Measurements from ENCODE around the gene CUL9. TPM values are rescaled to one million over a fixed set of nuclear protein-coding genes. Genes with fewer than 3 reads are reported as not detected.

CUL9 gene
- total RNA-seq, 1 experiment from 2014 or later, result 39.6 TPM

GRCh38 chr6:43142101-43142500, 39.9 kb upstream of the CUL9 start:
- intact Hi-C loops (cut with micrococcal nuclease), result no loop called here
- no TSS peak for BruUV-seq (replicated peaks)
- peaks cover 18% of the 10 kb centered on the region for H3K4me1 Mint-ChIP-seq (ENCODE audit: insufficient read depth, unreplicated experiment)
- TF ChIP-seq, protein P1, sequence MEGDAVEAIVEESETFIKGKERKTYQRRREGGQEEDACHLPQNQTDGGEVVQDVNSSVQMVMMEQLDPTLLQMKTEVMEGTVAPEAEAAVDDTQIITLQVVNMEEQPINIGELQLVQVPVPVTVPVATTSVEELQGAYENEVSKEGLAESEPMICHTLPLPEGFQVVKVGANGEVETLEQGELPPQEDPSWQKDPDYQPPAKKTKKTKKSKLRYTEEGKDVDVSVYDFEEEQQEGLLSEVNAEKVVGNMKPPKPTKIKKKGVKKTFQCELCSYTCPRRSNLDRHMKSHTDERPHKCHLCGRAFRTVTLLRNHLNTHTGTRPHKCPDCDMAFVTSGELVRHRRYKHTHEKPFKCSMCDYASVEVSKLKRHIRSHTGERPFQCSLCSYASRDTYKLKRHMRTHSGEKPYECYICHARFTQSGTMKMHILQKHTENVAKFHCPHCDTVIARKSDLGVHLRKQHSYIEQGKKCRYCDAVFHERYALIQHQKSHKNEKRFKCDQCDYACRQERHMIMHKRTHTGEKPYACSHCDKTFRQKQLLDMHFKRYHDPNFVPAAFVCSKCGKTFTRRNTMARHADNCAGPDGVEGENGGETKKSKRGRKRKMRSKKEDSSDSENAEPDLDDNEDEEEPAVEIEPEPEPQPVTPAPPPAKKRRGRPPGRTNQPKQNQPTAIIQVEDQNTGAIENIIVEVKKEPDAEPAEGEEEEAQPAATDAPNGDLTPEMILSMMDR (IDR thresholded peaks at IDR 0.05; ENCODE audit: unreplicated experiment), result no peak
- CTCF ChIA-PET, result interaction anchor here (0.5 to 4.3 kb wide), 5 partner anchors 11 to 349 kb away, joined by 3 to 18 read pairs (median 4); no protein-coding TSS in a partner anchor
- H3K4me3 Mint-ChIP-seq (ENCODE audit: unreplicated experiment), result no peak overlapping the region
- no peaks in the 10 kb centered on the region for H3K9me3 Mint-ChIP-seq (ENCODE audit: unreplicated experiment)
- DNase-seq (ENCODE audit: unreplicated experiment), result no peak
- POLR2A ChIA-PET, result interaction anchor here (1.1 to 2.3 kb wide), 2 partner anchors 45 to 158 kb away, joined by 3 to 14 read pairs; partner anchors contain the start of gene PPP2R5D
- H3K27ac Mint-ChIP-seq (ENCODE audit: low read depth, unreplicated experiment), result no peak overlapping the region
- H3K36me3 Mint-ChIP-seq (ENCODE audit: insufficient read depth, unreplicated experiment), result peaks cover 14% of the 10 kb centered on the region
- no peaks in the 10 kb centered on the region for H3K27me3 Mint-ChIP-seq (ENCODE audit: insufficient read depth, unreplicated experiment)

- H3K36me3 Mint-ChIP-seq (ENCODE audit: insufficient read depth, unreplicated experiment), result peaks cover 14% of the 10 kb centered on the region
- peak; percentile 80 for DNase-seq (ENCODE audit: unreplicated experiment)
- ChIA-PET CTCF (interaction anchor here (0.5 to 4.3 kb wide), 45 partner anchors 9 to 446 kb away, joined by 3 to 23 read pairs (median 5); partner anchors contain the start of genes DNPH1, KLC4, MRPL2 and PEX6), POLR2A (interaction anchor here (0.7 to 3.0 kb wide), 19 partner anchors 17 to 179 kb away, joined by 3 to 21 read pairs (median 4); partner anchors contain the start of genes CUL7, CUL9, KLC4 and MRPL2)
- BruUV-seq (replicated peaks), result no TSS peak
- no peak overlapping the region for H3K4me3 Mint-ChIP-seq (ENCODE audit: unreplicated experiment)
- TF ChIP-seq, protein P1 (IDR thresholded peaks at IDR 0.05; ENCODE audit: unreplicated experiment), result peak; percentile 94
- peaks cover 18% of the 10 kb centered on the region for H3K4me1 Mint-ChIP-seq (ENCODE audit: insufficient read depth, unreplicated experiment)
- no peaks in the 10 kb centered on the region for H3K9me3 Mint-ChIP-seq (ENCODE audit: unreplicated experiment)
- H3K27me3 Mint-ChIP-seq (ENCODE audit: insufficient read depth, unreplicated experiment), result no peaks in the 10 kb centered on the region
- H3K27ac Mint-ChIP-seq (ENCODE audit: low read depth, unreplicated experiment), result no peak overlapping the region
- intact Hi-C loops (cut with micrococcal nuclease), result loop anchor here (1.0 kb wide), 2 partner anchors 73 to 242 kb away; no protein-coding TSS in a partner anchor
Observed at GRCh38 chr6:43143235-43144128, 38.5 kb upstream of the CUL9 start.

DNA sequence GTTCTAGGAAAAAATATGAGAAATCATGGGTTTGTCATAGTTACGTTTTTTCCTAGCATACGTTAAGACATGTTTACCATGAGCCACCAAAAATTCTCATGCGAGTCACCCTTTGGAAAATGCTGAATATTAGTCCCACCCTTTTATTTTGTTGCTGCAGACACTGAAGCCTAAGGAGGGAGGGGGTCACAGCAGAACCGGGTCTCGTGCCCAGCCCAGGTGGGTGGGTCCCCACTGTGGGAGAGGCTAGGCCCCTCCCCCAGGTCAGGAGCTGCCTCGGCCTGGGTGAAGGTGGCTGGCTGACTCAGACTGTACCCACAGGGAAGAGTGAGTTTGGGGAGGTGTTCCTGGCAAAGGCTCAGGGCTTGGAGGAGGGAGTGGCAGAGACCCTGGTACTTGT, 37.1 kb upstream of the CUL9 start:
- ChIA-PET POLR2A (interaction anchor here (0.6 to 3.0 kb wide), 8 partner anchors 26 to 184 kb away, joined by 3 to 21 read pairs (median 5); partner anchors contain the start of genes GNMT, KLC4, MRPL2 and PPP2R5D), CTCF (interaction anchor here (0.7 to 4.3 kb wide), 9 partner anchors 11 to 245 kb away, joined by 3 to 18 read pairs (median 8); partner anchors contain the start of genes DNPH1, KLC4 and MRPL2)
- Mint-ChIP-seq H3K27me3 (ENCODE audit: insufficient read depth, unreplicated experiment) (no peaks in the 10 kb centered on the region), H3K9me3 (ENCODE audit: unreplicated experiment) (no peaks in the 10 kb centered on the region), H3K36me3 (ENCODE audit: insufficient read depth, unreplicated experiment) (peaks cover 6% of the 10 kb centered on the region), H3K27ac (ENCODE audit: low read depth, unreplicated experiment) (peak overlapping the region; percentile 90), H3K4me1 (ENCODE audit: insufficient read depth, unreplicated experiment) (peaks cover 18% of the 10 kb centered on the region), H3K4me3 (ENCODE audit: unreplicated experiment) (no peak overlapping the region)
- BruUV-seq (replicated peaks), result no TSS peak
- TF ChIP-seq, protein P1 (IDR thresholded peaks at IDR 0.05; ENCODE audit: unreplicated experiment), result no peak
- DNase-seq (ENCODE audit: unreplicated experiment), result no peak
- intact Hi-C loops (cut with micrococcal nuclease), result no loop called here

- CTCF ChIA-PET, result interaction anchor here (0.6 to 0.9 kb wide), 2 partner anchors 9 to 12 kb away, joined by 3 read pairs; no protein-coding TSS in a partner anchor
- Mint-ChIP-seq H3K36me3 (ENCODE audit: insufficient read depth, unreplicated experiment) (peaks cover 1% of the 10 kb centered on the region), H3K4me3 (ENCODE audit: unreplicated experiment) (no peak overlapping the region), H3K27ac (ENCODE audit: low read depth, unreplicated experiment) (no peak overlapping the region), H3K27me3 (ENCODE audit: insufficient read depth, unreplicated experiment) (no peaks in the 10 kb centered on the region), H3K4me1 (ENCODE audit: insufficient read depth, unreplicated experiment) (peaks cover 18% of the 10 kb centered on the region), H3K9me3 (ENCODE audit: unreplicated experiment) (no peaks in the 10 kb centered on the region)
- TF ChIP-seq, protein P1 (IDR thresholded peaks at IDR 0.05; ENCODE audit: unreplicated experiment), result no peak
- intact Hi-C loops (cut with micrococcal nuclease), result no loop called here
- POLR2A ChIA-PET, result interaction anchor here (0.6 to 2.5 kb wide), 4 partner anchors 24 to 150 kb away, joined by 3 to 8 read pairs (median 4); partner anchors contain the start of genes RRP36 and SRF
- BruUV-seq (replicated peaks), result no TSS peak
- no peak for DNase-seq (ENCODE audit: unreplicated experiment)
Observed at GRCh38 chr6:43146261-43146660, 35.7 kb upstream of the CUL9 start.
